GM18873 (cell line): ENCODE data around the gene ABHD8.

Experiments used
- ATAC-seq: cut with Tn5 transposase; IDR thresholded peaks from one replicate; pipeline ENCODE4 v1.9.1; 2021; ENCODE audit warnings: mild to moderate bottlenecking, moderate library complexity, moderate number of reproducible peaks; ENCODE audit not compliant: unreplicated experiment, low FRiP score

The ABHD8 gene

GRCh38 chr19:17245535-17245984, 57.7 kb downstream of the ABHD8 start, which contains the start of gene NR2F6:
Gene NR2F6 (minus strand): TSS chr19:17245919. CDS start chr19:17245220, 699 bp downstream.
- no peak for ATAC-seq

GRCh38 chr19:17244618-17245534, 58.3 kb downstream of the ABHD8 start:
- no peak for ATAC-seq

GRCh38 chr19:17243830-17244617, 59.2 kb downstream of the ABHD8 start:
- no peak for ATAC-seq

- ATAC-seq, result no peak
These were observed 59.9 kb downstream of the ABHD8 start for GRCh38 chr19:17243211-17243829.

GRCh38 chr19:17242431-17243208, 60.6 kb downstream of the ABHD8 start:
- ATAC-seq, result no peak
